HG03064 (cell line): ENCODE results near the gene TMEM201.

Experiments used
- ATAC-seq: cut with Tn5 transposase; IDR thresholded peaks from one replicate; pipeline ENCODE4 v1.9.1; 2021; ENCODE audit warnings: low read depth; ENCODE audit not compliant: unreplicated experiment

The TMEM201 gene

GRCh38 chr1:9652379-9653209 lies 63.9 kb downstream of the TMEM201 start:
- no peak for ATAC-seq

GRCh38 chr1:9653210-9653490 lies 64.4 kb downstream of the TMEM201 start:
- no peak for ATAC-seq

- no peak for ATAC-seq
Observed at GRCh38 chr1:9653491-9654050, 64.9 kb downstream of the TMEM201 start.

- no peak for ATAC-seq
Observed at GRCh38 chr1:9654051-9654833, 65.5 kb downstream of the TMEM201 start.

- no peak for ATAC-seq
Observed at GRCh38 chr1:9654834-9655723, 66.4 kb downstream of the TMEM201 start.

GRCh38 chr1:9655836-9656235 lies 67.1 kb downstream of the TMEM201 start:
- no peak for ATAC-seq

- no peak for ATAC-seq
Observed at GRCh38 chr1:9657521-9658032, 68.9 kb downstream of the TMEM201 start.

- no peak for ATAC-seq
Observed at GRCh38 chr1:9658199-9658598, 69.5 kb downstream of the TMEM201 start.

GRCh38 chr1:9659328-9659727 lies 70.6 kb downstream of the TMEM201 start:
- ATAC-seq: no peak

GRCh38 chr1:9663257-9663656 lies 74.5 kb downstream of the TMEM201 start:
- no peak for ATAC-seq
